Measurements from ENCODE around the gene RGS1. TPM values are rescaled to one million over a fixed set of nuclear protein-coding genes. Genes with fewer than 3 reads are reported as not detected.

RGS1 gene
- total RNA-seq, 2 donors from 2014 or later: 43.0 to 57.3 TPM

GRCh38 chr1:192603218-192603787, 27.7 kb downstream of the RGS1 start:
- H3K4me1 ChIP-seq (replicated peaks): no peaks in the 10 kb centered on the region
- 75% methylated on average over 3 of the region's 3 CpGs for WGBS
- intact Hi-C loops (cut with DNase I): loop anchor here (10.0 kb wide), 1 partner anchor 421 kb away; no protein-coding TSS in a partner anchor
- no peak for DNase-seq (ENCODE audit: low spot score)
- no peaks in the 10 kb centered on the region for H3K36me3 ChIP-seq
- H3K9me3 ChIP-seq: no peaks in the 10 kb centered on the region
- H3K27me3 ChIP-seq (replicated peaks; ENCODE audit: insufficient read depth): no peaks in the 10 kb centered on the region
- TF ChIP-seq CTCF (IDR thresholded peaks at IDR 0.05): no peak
- no peak overlapping the region for H3K27ac ChIP-seq
- no peak overlapping the region for H3K4me3 ChIP-seq

DNA sequence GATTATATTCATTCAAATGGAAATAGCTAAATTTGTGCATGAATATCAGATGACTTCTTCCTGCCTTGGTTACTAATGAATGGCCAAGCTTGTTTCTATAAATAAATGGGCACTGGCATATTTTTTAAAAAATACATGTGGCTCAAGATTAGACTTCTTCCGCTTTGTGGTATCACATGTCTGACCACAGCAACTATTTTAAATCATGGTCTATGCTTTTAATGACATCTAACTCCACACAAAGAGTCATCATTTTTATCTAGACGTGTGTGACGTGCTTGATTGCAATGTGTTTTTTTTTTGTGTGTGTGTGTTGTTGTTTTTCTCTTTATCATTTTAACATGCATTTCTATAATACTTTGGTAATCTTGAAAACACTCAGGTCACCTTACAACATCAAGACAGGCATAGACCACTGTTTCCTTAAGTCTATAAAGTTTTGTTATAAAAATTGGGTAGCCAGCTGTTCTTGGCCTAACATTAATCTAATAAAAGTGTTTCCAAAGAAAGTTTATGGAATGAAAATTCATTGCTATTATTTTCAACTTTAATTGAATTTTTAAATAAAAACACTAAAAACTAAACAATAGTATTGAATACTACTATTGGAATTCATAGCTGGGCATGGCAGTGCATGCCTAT, 29.5 kb downstream of the RGS1 start:
- Histone ChIP-seq H3K9me3 (no peaks in the 10 kb centered on the region), H3K36me3 (no peaks in the 10 kb centered on the region), H3K4me1 (replicated peaks) (no peaks in the 10 kb centered on the region), H3K27ac (no peak overlapping the region), H3K4me3 (no peak overlapping the region), H3K27me3 (replicated peaks; ENCODE audit: insufficient read depth) (no peaks in the 10 kb centered on the region)
- TF ChIP-seq CTCF (IDR thresholded peaks at IDR 0.05): no peak
- no peak for TF ChIP-seq POLR2AphosphoS5 (IDR thresholded peaks at IDR 0.05)
- TF ChIP-seq POLR2A (IDR thresholded peaks at IDR 0.05): no peak
- intact Hi-C loops (cut with DNase I): loop anchor here (10.0 kb wide), 1 partner anchor 420 kb away; no protein-coding TSS in a partner anchor
- no peak for DNase-seq (ENCODE audit: low spot score)
- 84% methylated on average over 3 of the region's 3 CpGs for WGBS

GRCh38 chr1:192608671-192609070, 33.1 kb downstream of the RGS1 start:
- intact Hi-C loops (cut with DNase I): loop anchor here (2.0 to 10.0 kb wide), 2 partner anchors 132 to 416 kb away; no protein-coding TSS in a partner anchor
- Histone ChIP-seq H3K4me1 (replicated peaks) (no peaks in the 10 kb centered on the region), H3K9me3 (no peaks in the 10 kb centered on the region), H3K27ac (no peak overlapping the region), H3K4me3 (no peak overlapping the region), H3K36me3 (no peaks in the 10 kb centered on the region), H3K27me3 (replicated peaks; ENCODE audit: insufficient read depth) (no peaks in the 10 kb centered on the region)
- 69% methylated on average over 2 of the region's 2 CpGs for WGBS
- TF ChIP-seq POLR2A (IDR thresholded peaks at IDR 0.05) (no peak), CTCF (IDR thresholded peaks at IDR 0.05) (no peak), POLR2AphosphoS5 (IDR thresholded peaks at IDR 0.05) (no peak)
- DNase-seq (ENCODE audit: low spot score): no peak

DNA sequence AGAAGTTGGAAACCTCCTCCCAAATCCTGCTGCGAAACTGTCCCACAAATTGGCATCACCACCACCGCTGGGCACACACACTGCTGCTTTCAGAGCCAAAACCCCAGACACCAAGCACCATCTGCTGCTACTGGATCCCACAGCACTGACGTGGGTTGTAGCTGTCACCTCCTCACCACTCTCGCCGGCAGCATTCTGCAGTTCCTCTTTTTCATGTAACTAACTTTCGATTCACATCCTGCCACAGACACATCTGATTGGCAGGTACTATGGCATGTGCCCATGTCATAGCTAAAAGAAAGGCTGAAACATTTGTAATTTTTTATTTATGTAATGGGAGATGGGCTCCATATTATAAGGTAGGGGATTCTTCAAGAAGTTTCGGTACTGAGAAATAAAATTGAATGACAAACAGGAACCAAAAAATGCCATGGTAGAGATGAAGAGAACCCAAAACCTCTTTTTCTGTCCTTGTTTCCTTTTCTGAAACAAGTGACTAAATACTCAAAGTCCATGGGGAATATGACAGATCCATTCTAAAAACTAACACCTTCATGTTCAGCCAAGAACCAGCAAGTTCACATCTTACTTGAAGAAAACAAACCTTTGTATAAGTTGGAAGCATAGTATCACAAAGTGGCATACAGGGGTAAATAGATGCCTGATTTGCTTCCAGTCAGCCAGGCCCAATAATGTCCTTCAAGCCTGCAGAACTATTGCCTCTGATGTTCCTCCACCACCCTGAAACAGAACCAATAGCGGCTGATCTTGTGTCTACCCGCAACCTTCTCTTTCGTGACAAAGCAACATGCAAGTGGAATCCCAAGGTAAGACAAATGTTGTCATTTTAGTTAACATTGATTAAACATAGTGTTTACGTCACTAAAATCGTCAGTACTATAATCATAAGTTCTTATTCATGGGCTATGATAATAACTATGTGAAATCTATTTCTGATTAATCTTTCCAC, 33.8 kb downstream of the RGS1 start:
- H3K27ac ChIP-seq: no peak overlapping the region
- H3K36me3 ChIP-seq: no peaks in the 10 kb centered on the region
- DNase-seq (ENCODE audit: low spot score): peak; percentile 11
- TF ChIP-seq POLR2A (IDR thresholded peaks at IDR 0.05): no peak
- TF ChIP-seq POLR2AphosphoS5 (IDR thresholded peaks at IDR 0.05): no peak
- no peak for TF ChIP-seq CTCF (IDR thresholded peaks at IDR 0.05)
- no peaks in the 10 kb centered on the region for H3K4me1 ChIP-seq (replicated peaks)
- H3K4me3 ChIP-seq: no peak overlapping the region
- WGBS: 83% methylated on average over 12 of the region's 12 CpGs
- H3K9me3 ChIP-seq: no peaks in the 10 kb centered on the region
- intact Hi-C loops (cut with DNase I): loop anchor here (2.0 to 10.0 kb wide), 2 partner anchors 133 to 415 kb away; no protein-coding TSS in a partner anchor
- H3K27me3 ChIP-seq (replicated peaks; ENCODE audit: insufficient read depth): no peaks in the 10 kb centered on the region
